RPMI8226 (cell line): ENCODE results near the gene GNAI2.
"Not testable (repeated sequence)": the region's sequence is repeated elsewhere in the genome, so short reads cannot be mapped to it uniquely, and the experiment has no call there.

Experiments
- DNase-seq: peaks from one replicate; pipeline ENCODE4 v3.0.0-alpha.2; 2015

Gene GNAI2

DNA sequence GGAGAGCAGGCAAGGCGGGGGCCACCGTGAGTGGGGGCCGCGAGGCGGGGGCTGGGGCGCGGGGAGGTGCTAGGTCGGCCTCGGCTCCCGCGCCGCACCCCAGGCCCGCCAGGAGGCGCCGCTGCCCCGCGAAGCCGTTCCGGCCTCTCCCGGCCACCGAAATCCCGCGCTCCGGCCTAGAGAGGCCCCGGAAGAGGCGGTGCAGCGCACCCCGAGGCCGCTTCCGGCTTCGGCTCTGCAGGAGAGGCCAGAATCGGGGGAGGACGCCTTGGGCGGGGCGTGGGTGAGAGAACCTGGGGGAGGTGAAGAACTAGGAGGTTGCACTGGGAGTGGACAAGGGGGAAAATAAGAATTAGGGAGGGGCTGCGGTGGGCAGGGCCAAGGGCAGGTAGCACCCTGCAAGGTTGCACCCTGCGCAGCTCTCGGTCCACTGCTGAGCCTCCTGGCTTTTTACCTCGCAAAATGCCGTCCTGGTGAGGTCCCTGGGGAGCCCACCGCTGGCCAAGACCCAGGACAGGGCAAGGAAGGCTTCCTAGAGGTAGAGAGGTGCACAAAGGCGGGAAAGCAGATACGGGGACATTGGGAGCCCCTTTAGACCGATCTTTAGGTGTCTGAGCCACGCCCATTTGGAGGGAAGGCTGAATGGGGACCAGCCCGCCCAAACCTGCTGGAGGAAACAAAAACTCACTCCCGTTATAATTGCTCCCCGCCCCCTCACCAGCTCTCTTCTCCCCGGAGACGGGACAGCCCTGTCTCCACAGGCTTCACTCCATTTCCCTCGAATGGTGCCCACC is 8.4 kb upstream of the GNAI2 start:
- DNase-seq = peak; percentile 98

DNA sequence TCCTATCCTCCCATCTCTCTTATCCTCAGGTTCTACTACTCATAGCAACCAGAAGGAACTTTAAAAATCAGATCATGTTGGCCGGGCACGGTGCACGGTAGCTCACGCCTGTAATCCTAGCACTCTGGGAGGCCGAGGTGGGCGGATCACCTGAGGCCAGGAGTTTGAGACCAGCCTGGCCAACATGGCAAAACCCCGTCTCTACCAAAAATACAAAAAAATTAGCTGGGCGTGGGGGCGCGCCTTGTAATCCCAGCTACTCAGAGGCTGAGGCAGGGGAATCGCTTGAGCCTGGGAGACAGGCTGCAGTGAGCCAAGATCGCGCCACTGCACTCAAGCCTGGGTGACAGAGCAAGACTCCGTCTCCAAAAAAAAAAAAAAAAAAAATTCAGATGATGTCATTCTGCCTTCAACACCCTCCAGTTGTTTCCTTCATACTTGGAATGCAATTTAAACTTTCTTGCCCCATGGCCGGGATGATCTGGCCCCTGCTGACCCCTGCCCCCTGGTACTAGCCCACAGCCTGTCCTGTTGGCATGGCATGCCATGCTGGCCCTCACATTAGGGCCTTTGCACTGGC is 7.7 kb upstream of the GNAI2 start:
- not testable (repeated sequence) for DNase-seq

- no peak for DNase-seq
Measured at GRCh38 chr3:50229490-50229889, 6.5 kb upstream of the GNAI2 start.

DNA sequence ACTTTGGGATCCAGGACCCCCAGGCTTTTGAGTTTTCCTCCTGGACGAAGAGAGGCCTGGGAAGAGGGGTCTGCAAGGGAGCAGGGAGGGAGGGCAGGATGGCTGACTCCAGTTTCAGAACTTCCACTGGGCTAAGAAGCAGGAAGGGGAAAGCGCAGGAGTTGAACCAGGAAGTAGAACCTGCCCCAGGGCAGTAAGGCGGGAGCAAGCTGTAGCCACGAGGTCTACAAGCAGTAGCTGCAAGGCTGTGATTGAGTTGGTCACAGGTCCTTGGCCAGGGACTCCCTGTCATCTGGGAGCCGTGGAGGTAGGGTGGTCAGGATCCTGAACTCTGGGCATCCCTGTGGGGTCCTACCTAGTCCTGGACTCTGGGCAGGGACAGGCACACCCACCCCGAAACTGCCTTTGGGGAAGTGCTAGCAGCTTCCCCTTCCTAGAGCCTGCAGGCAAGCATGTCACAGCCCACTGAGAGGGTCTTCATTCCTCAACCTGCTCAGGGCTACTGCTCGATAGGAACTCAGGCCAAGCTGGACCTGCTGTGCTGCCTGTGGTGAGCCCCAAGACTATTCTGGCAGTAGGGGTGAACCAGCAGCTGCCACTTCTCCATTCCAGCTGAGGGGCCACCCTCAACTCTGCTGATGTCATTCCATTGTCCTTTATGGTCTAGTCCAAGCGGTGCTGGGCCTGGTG is 5.8 kb upstream of the GNAI2 start:
- DNase-seq = no peak

DNA sequence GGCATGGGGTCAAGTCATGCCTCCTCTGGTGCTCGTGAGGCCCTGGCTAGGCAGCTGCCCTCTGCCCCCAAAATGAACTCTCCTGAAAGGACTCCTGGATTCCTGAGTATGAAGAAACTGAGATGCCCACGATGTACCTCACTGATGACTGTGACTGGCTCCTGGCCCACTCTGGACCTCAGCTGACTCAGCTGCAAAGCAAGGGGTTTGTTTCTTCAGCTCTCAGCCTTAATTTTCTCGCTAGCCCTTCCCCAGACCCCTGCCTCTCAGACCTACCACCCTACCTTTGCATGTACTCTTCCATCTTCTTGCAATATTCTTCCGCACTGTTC is 5.2 kb upstream of the GNAI2 start:
- DNase-seq = no peak

GRCh38 chr3:50231581-50231980 is 4.4 kb upstream of the GNAI2 start:
- no peak for DNase-seq

GRCh38 chr3:50232303-50232702 is 3.7 kb upstream of the GNAI2 start:
- no peak for DNase-seq

GRCh38 chr3:50233176-50233575 is 2.8 kb upstream of the GNAI2 start:
- DNase-seq = no peak

GRCh38 chr3:50236484-50237132 is 604 bp downstream of the GNAI2 start:
- no peak for DNase-seq

GRCh38 chr3:50237133-50237651 is 1.2 kb downstream of the GNAI2 start:
- DNase-seq = peak; percentile 35

GRCh38 chr3:50237754-50238548 is 1.9 kb downstream of the GNAI2 start:
- peak; percentile 92 for DNase-seq

DNA sequence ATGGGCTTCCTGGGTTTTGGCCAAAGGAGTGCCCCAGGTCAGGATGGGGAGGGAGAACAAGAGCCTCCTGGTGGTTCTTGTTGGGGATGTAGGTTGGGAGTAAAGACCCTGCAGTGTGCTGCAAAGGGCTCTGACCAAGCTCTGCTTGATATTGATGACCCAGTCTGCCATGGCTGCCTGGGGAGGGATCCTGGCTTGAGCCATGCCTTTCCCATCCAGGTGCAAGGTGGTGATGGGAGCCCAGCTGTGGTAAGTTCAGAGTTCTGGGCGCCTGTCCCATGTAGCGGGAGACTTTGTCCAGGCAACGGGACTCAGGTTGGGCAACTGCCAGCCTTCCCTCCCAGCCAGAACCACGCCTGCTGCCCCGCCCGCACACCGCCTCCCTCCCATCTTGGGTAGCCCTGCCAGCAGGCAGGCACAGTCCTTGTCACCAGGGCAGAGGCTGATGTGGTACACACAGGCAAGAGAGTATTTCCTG is 2.6 kb downstream of the GNAI2 start:
- DNase-seq = peak; percentile 72

DNA sequence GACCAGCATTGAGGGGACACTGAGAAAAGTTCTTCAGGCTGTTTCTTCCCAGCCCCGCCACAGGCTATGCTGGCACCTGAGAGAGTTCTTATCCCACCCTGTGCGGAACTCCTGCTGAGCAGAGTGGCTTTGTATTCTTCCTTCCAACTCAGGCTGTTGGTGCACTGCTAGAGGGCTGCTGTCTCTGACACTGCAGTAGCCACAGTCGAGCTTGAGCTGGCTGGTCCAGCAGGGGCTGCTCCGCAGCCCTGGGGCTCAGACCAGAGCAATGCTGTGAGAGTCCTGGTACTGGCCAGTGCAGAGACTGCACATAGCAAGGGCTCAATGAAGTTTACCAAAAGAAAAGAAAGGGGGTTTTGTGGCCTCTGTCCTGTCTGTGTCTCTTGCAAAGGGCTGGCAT is 3.6 kb downstream of the GNAI2 start:
- no peak for DNase-seq

DNA sequence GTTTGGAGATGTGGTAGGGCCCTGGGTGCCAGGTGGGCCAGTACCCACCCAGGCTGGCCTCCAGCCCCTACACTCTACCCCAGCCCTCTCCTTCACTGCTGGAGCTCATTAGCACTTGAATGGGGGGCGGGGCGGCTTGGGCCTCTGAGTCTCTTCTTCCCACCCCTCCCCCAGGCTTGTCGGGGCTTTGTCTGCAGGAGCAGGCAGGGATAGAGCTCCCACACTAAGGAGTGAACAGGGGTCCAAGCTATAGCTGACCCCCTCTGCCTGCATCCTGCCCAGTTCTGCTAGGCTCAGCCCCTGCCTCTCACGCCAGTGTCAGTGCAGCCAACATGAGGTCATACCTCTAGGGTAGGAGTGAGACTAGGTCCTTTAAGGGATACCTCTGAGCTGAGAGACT is 5.2 kb downstream of the GNAI2 start:
- no peak for DNase-seq

DNA sequence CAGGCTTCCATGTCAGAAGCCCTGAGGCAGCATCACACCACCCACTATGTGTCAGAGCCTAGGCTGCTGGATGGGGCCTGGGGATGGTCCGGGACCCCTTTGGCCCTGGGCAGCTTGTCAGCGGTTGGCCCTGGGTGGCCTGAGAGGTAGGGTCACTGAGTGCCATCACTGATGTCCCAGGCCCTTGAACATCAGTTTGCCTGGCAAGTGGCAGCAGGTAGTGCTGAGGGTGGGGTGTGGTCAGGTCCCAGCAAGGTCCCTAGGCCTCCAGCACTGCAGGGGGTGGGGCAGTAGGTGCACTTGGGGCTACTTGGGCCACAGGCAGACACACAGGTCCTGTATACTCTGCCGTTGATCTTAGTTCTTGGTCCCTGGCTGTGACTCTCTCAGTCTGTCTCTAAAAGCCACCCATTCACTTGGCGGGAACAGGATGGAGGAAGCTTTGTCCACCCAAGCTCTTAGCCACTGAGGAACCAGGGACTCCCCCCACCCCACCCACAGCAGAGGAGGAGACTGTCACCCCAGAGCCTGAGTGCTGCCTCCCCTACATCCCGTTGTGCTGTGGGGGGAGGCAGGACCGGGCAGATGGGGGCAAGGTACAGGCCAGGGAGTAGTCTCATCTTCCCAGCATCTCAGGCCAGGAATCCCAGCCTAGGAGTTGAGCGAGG is 5.8 kb downstream of the GNAI2 start:
- DNase-seq = no peak

DNA sequence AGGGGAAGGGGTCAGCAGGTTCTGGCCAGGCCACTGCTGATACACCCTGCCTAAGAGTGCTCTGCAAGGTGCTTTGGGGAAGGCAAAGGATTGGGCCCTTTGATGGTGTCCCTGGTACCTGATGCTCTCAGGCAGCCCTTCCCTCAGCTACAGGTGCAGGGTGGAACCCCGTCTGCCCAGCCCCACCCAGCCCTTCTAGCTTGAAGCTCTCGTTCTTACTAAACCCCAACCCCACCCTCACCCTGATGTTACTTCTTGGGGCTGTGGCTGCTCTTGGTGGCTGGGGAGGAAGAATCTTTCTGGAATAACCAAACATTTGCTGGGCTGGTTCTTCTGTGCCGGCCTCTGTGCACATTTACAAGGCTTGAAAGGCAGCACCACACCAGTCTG is 6.4 kb downstream of the GNAI2 start:
- DNase-seq = no peak

GRCh38 chr3:50242851-50243542 is 7.0 kb downstream of the GNAI2 start:
- peak; percentile 26 for DNase-seq

- DNase-seq = no peak
Measured at GRCh38 chr3:50243543-50243895, 7.5 kb downstream of the GNAI2 start.

GRCh38 chr3:50244813-50245212 is 8.8 kb downstream of the GNAI2 start:
- DNase-seq = not testable (repeated sequence)

GRCh38 chr3:50245251-50245745 is 9.3 kb downstream of the GNAI2 start:
- DNase-seq = no peak

- peak; percentile 93 for DNase-seq
Measured at GRCh38 chr3:50245831-50246516, 10.0 kb downstream of the GNAI2 start.
